ACHN (cell line): ENCODE results near the gene ZBTB16.

Experiments used
- DNase-seq: peaks from one replicate; pipeline ENCODE4 v3.0.0-alpha.2; 2015
- in situ Hi-C: cut with HindIII; loops from 2 replicates; pipeline ENCODE4 v1.10.0; 2017; ENCODE audit warnings: low sequenced_read_pairs, low pct_ligation_motif_present, low pct_unique_long_range_greater_than_20kb

Gene ZBTB16

GRCh38 chr11:114059278-114059983, at the start of gene ZBTB16:
Gene ZBTB16 (plus strand): TSS chr11:114059711. CDS start chr11:114063301, 3,590 bp downstream.
- in situ Hi-C loops: no loop called here
- DNase-seq: no peak

GRCh38 chr11:114010931-114011330, 48.6 kb upstream of the ZBTB16 start:
- no peak for DNase-seq
- in situ Hi-C loops: no loop called here

GRCh38 chr11:114011443-114011842, 48.1 kb upstream of the ZBTB16 start:
- DNase-seq: no peak
- in situ Hi-C loops: no loop called here

GRCh38 chr11:114015117-114015516, 44.4 kb upstream of the ZBTB16 start:
- no peak for DNase-seq
- in situ Hi-C loops: no loop called here

- in situ Hi-C loops: no loop called here
- DNase-seq: no peak
Observed at GRCh38 chr11:114016986-114017385, 42.5 kb upstream of the ZBTB16 start.

GRCh38 chr11:114017723-114018122, 41.8 kb upstream of the ZBTB16 start:
- in situ Hi-C loops: no loop called here
- DNase-seq: no peak

GRCh38 chr11:114019046-114019445, 40.5 kb upstream of the ZBTB16 start:
- in situ Hi-C loops: no loop called here
- no peak for DNase-seq

GRCh38 chr11:114019574-114019973, 39.9 kb upstream of the ZBTB16 start:
- in situ Hi-C loops: no loop called here
- no peak for DNase-seq

GRCh38 chr11:114025329-114025907, 34.1 kb upstream of the ZBTB16 start:
- in situ Hi-C loops: no loop called here
- DNase-seq: no peak

GRCh38 chr11:114026355-114026754, 33.2 kb upstream of the ZBTB16 start:
- in situ Hi-C loops: no loop called here
- peak; percentile 24 for DNase-seq

- DNase-seq: no peak
- in situ Hi-C loops: no loop called here
Observed at GRCh38 chr11:114027391-114027790, 32.1 kb upstream of the ZBTB16 start.

GRCh38 chr11:114027926-114028325, 31.6 kb upstream of the ZBTB16 start:
- in situ Hi-C loops: no loop called here

GRCh38 chr11:114031246-114031966, 28.1 kb upstream of the ZBTB16 start:
- DNase-seq: no peak

More at GRCh38 chr11:114027926-114028325, 31.6 kb upstream of the ZBTB16 start:
- DNase-seq: no peak

GRCh38 chr11:114031967-114032320, 27.6 kb upstream of the ZBTB16 start:
- in situ Hi-C loops: no loop called here
- DNase-seq: no peak

More at GRCh38 chr11:114031246-114031966, 28.1 kb upstream of the ZBTB16 start:
- in situ Hi-C loops: no loop called here

GRCh38 chr11:114033066-114033465, 26.4 kb upstream of the ZBTB16 start:
- no peak for DNase-seq
- in situ Hi-C loops: no loop called here

- no peak for DNase-seq
- in situ Hi-C loops: no loop called here
Observed at GRCh38 chr11:114033572-114033971, 25.9 kb upstream of the ZBTB16 start.

GRCh38 chr11:114034956-114035355, 24.6 kb upstream of the ZBTB16 start:
- in situ Hi-C loops: no loop called here

GRCh38 chr11:114036147-114036811, 23.2 kb upstream of the ZBTB16 start:
- DNase-seq: peak; percentile 56
- in situ Hi-C loops: no loop called here

More at GRCh38 chr11:114034956-114035355, 24.6 kb upstream of the ZBTB16 start:
- no peak for DNase-seq

GRCh38 chr11:114036958-114037357, 22.6 kb upstream of the ZBTB16 start:
- DNase-seq: no peak
- in situ Hi-C loops: no loop called here
